HepG2 (cell line): ENCODE data around the gene NT5C2. TPM values are rescaled to one million over a fixed set of nuclear protein-coding genes. Genes with fewer than 3 reads are reported as not detected.
A peak's percentile ranks its signal among the peaks of the same experiment; 100 is the strongest.

Source experiments
- CCAR2 ChIP-seq: fragments of 200-400 bp; formaldehyde crosslinking; optimal IDR thresholded peaks from 2 replicates; pipeline ENCODE3; 2018; ENCODE audit warnings: low read depth, mild to moderate bottlenecking, low read length, moderate library complexity
- CREB1 ChIP-seq, 2 experiments: fragments of 450-650 bp in 1 of 2; IDR thresholded peaks; 2 replicates each; pipeline ENCODE4 v1.6.1; 2016 to 2017; ENCODE audit warnings: control low read depth in 1 of 2, mild to moderate bottlenecking in 1 of 2, missing compliant biosample characterization in 1 of 2, missing genetic modification characterization in 1 of 2
- FOXA1 ChIP-seq, 2 experiments: fragments of 450-650 bp in 1 of 2; sonication (generic) in 1 of 2; formaldehyde crosslinking in 1 of 2; IDR thresholded peaks; 2 replicates each; pipeline versions ENCODE4 v1.4.0 to v1.6.1; 2016 to 2020; ENCODE audit warnings: missing genetic modification reagents in 1 of 2
- FOXA3 ChIP-seq: IDR thresholded peaks from 2 replicates; pipeline ENCODE4 v1.6.1; 2016; ENCODE audit warnings: missing genetic modification reagents, missing compliant biosample characterization
- FOXJ3 ChIP-seq: sonication (generic); formaldehyde crosslinking; IDR thresholded peaks from 2 replicates; pipeline ENCODE4 v1.4.0; 2020; ENCODE audit warnings: missing genetic modification reagents, mild to moderate bottlenecking, borderline replicate concordance
- FOXK1 ChIP-seq: sonication (generic); formaldehyde crosslinking; IDR thresholded peaks from 2 replicates; pipeline ENCODE4 v1.4.0; 2020; ENCODE audit warnings: low read depth, missing genetic modification reagents, borderline replicate concordance
- HNRNPK ChIP-seq: fragments of 200-400 bp; formaldehyde crosslinking; IDR thresholded peaks from 2 replicates; pipeline ENCODE4 v1.6.1; 2018; ENCODE audit warnings: low read length, low read depth, moderate library complexity, mild to moderate bottlenecking; ENCODE audit not compliant: poor library complexity, severe bottlenecking
- MED1 ChIP-seq: sonication (generic); formaldehyde crosslinking; IDR thresholded peaks from 2 replicates; pipeline ENCODE4 v1.4.0; 2020; ENCODE audit warnings: missing genetic modification reagents
- POGZ ChIP-seq: sonication (generic); formaldehyde crosslinking; IDR thresholded peaks from 2 replicates; pipeline ENCODE4 v1.4.0; 2020; ENCODE audit warnings: mild to moderate bottlenecking, missing genetic modification reagents
- SMARCC2 ChIP-seq: fragments of 450-650 bp; IDR thresholded peaks from 2 replicates; pipeline ENCODE4 v1.6.1; 2017; ENCODE audit warnings: antibody characterized with exemption, mild to moderate bottlenecking
- SNRNP70 ChIP-seq: fragments of 200-400 bp; formaldehyde crosslinking; IDR thresholded peaks from 2 replicates; pipeline ENCODE4 v1.6.1; 2017; ENCODE audit warnings: mild to moderate bottlenecking, low read depth, low read length, moderate library complexity
- SRSF9 ChIP-seq: fragments of 200-400 bp; formaldehyde crosslinking; IDR thresholded peaks from 2 replicates; pipeline ENCODE4 v1.6.1; 2018; ENCODE audit warnings: borderline replicate concordance, mild to moderate bottlenecking, low read depth, low read length; ENCODE audit not compliant: insufficient read depth, poor library complexity, severe bottlenecking
- TRIM24 ChIP-seq: sonication (generic); formaldehyde crosslinking; IDR thresholded peaks from 2 replicates; pipeline ENCODE4 v1.8.0; 2022; ENCODE audit warnings: mild to moderate bottlenecking, missing genetic modification reagents
- ZBTB20 ChIP-seq: sonication (generic); formaldehyde crosslinking; IDR thresholded peaks from 2 replicates; pipeline ENCODE4 v1.8.1; 2023; ENCODE audit warnings: missing genetic modification reagents, low read depth, mild to moderate bottlenecking, borderline replicate concordance
- ZBTB39 ChIP-seq: sonication (generic); formaldehyde crosslinking; IDR thresholded peaks from 2 replicates; pipeline ENCODE4 v1.5.0; 2020; ENCODE audit warnings: missing genetic modification reagents
- ZNF207 ChIP-seq: fragments of 450-650 bp; IDR thresholded peaks from 2 replicates; pipeline ENCODE4 v1.6.1; 2016; ENCODE audit warnings: antibody characterized with exemption, borderline replicate concordance
- ZNF296 ChIP-seq: sonication (generic); formaldehyde crosslinking; conservative IDR thresholded peaks from 2 replicates; pipeline ENCODE4 v1.5.0; 2020; ENCODE audit warnings: mild to moderate bottlenecking, missing genetic modification reagents
- ZNF33A ChIP-seq: sonication (generic); formaldehyde crosslinking; IDR thresholded peaks from 2 replicates; pipeline ENCODE4 v1.5.1; 2020; ENCODE audit warnings: missing genetic modification reagents, mild to moderate bottlenecking, moderate library complexity, borderline replicate concordance
- ZNF629 ChIP-seq: sonication (generic); formaldehyde crosslinking; conservative IDR thresholded peaks from 2 replicates; pipeline ENCODE4 v1.5.0; 2020; ENCODE audit warnings: missing genetic modification reagents
- ZNF879 ChIP-seq: sonication (generic); formaldehyde crosslinking; IDR thresholded peaks from 2 replicates; pipeline ENCODE4 v1.8.1; 2023; ENCODE audit warnings: missing genetic modification reagents
- polyA plus RNA-seq, 8 experiments: library from polyadenylated mRNA; depleted of rRNA in 3 of 8; stranded (reverse) in 7 of 8; unstranded in 1 of 8; fragments of >200 nt; fragmentation: Illumina TruSeq in 4 of 8; extraction: Trizol in 4 of 8; gene quantifications; 2 replicates each; pipeline versions ENCODE4 v1.2.1 to v1.2.3, GENCODE V29; 2011 to 2016; ENCODE audit warnings: low read depth in 4 of 8, missing spikeins in 1 of 8, mixed read lengths in 1 of 8; ENCODE audit not compliant: insufficient read depth in 1 of 8
- total RNA-seq, 5 experiments: library from RNA; depleted of rRNA; stranded (reverse); fragments of >200 nt; fragmentation: Illumina TruSeq; extraction: Trizol; gene quantifications; 2 replicates each; pipeline ENCODE4 v1.2.3, GENCODE V29; 2016; ENCODE audit warnings: low read depth in 1 of 5
- TF ChIP-seq, protein P1 (sequence below): sonication (generic); formaldehyde crosslinking; IDR thresholded peaks from 2 replicates; pipeline ENCODE4 v1.8.0; 2022; ENCODE audit warnings: missing genetic modification reagents, mild to moderate bottlenecking, borderline replicate concordance
- TF ChIP-seq, protein P2 (sequence below): IDR thresholded peaks from 2 replicates; pipeline ENCODE4 v1.6.1; 2016; ENCODE audit warnings: low read depth, borderline replicate concordance

NT5C2 gene
- total and polyA plus RNA-seq, 2 of the 13 experiments (the other 11 are each of a cell fraction or from before 2014, with no cell fraction given) = 40.6 to 55.2 TPM

GRCh38 chr10:103153302-103154197 lies 39.5 kb downstream of the NT5C2 start (continued):
- TF ChIP-seq HNRNPK (no peak), MED1 (CRISPR knock-in tag) (no peak), SNRNP70 (no peak), FOXA3 (CRISPR knock-in tag) (peak; percentile 48), CREB1 (IDR thresholded peaks at IDR 0.05) (no peak), CREB1 (CRISPR knock-in tag; IDR thresholded peaks at IDR 0.05) (peak; percentile 29; the same call in 1 of the 2 replicates), ZNF33A (CRISPR knock-in tag) (no peak), ZNF296 (CRISPR knock-in tag) (no peak), FOXJ3 (CRISPR knock-in tag) (peak; percentile 17; the same call in 1 of the 2 replicates), ZNF629 (CRISPR knock-in tag) (no peak), SMARCC2 (no peak), FOXA1 (IDR thresholded peaks at IDR 0.05) (no peak), FOXA1 (CRISPR knock-in tag; IDR thresholded peaks at IDR 0.05) (no peak), ZBTB39 (CRISPR knock-in tag) (no peak), ZBTB20 (CRISPR knock-in tag) (0 out of 2 replicates have a peak, but pooled peaks have one; percentile 38), ZNF207 (no peak), ZNF879 (CRISPR knock-in tag) (no peak), TRIM24 (no peak), FOXK1 (CRISPR knock-in tag) (0 out of 2 replicates have a peak, but pooled peaks have one; percentile 9), POGZ (CRISPR knock-in tag) (0 out of 2 replicates have a peak, but pooled peaks have one; percentile 28), SRSF9 (no peak), CCAR2 (no peak)
- TF ChIP-seq, protein P1, sequence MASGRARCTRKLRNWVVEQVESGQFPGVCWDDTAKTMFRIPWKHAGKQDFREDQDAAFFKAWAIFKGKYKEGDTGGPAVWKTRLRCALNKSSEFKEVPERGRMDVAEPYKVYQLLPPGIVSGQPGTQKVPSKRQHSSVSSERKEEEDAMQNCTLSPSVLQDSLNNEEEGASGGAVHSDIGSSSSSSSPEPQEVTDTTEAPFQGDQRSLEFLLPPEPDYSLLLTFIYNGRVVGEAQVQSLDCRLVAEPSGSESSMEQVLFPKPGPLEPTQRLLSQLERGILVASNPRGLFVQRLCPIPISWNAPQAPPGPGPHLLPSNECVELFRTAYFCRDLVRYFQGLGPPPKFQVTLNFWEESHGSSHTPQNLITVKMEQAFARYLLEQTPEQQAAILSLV (CRISPR knock-in tag) = no peak
- TF ChIP-seq, protein P2, sequence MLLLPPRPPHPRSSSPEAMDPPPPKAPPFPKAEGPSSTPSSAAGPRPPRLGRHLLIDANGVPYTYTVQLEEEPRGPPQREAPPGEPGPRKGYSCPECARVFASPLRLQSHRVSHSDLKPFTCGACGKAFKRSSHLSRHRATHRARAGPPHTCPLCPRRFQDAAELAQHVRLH = no peak
